HG03558 (cell line): Measurements from ENCODE around the gene LATS2.

ENCODE experiments used
- ATAC-seq: cut with Tn5 transposase; IDR thresholded peaks from one replicate; pipeline ENCODE4 v1.9.1; 2021; ENCODE audit warnings: moderate number of reproducible peaks; ENCODE audit not compliant: unreplicated experiment; ENCODE audit errors: extremely low read depth

The LATS2 gene

GRCh38 chr13:21048901-21049698, 12.3 kb downstream of the LATS2 start:
- no peak for ATAC-seq

- no peak for ATAC-seq
Measured at GRCh38 chr13:21047591-21048282, 13.6 kb downstream of the LATS2 start.

GRCh38 chr13:21047087-21047486, 14.3 kb downstream of the LATS2 start:
- no peak for ATAC-seq

- no peak for ATAC-seq
Measured at GRCh38 chr13:21046203-21046602, 15.2 kb downstream of the LATS2 start.

GRCh38 chr13:21045100-21045499, 16.3 kb downstream of the LATS2 start:
- ATAC-seq, result no peak

GRCh38 chr13:21043898-21044297, 17.5 kb downstream of the LATS2 start:
- no peak for ATAC-seq

- no peak for ATAC-seq
Measured at GRCh38 chr13:21040120-21040826, 21.1 kb downstream of the LATS2 start.

- ATAC-seq, result no peak
Measured at GRCh38 chr13:21039097-21039800, 22.1 kb downstream of the LATS2 start.

- no peak for ATAC-seq
Measured at GRCh38 chr13:21037656-21038055, 23.7 kb downstream of the LATS2 start.

GRCh38 chr13:21035498-21035897, 25.9 kb downstream of the LATS2 start:
- ATAC-seq, result no peak

- no peak for ATAC-seq
Measured at GRCh38 chr13:21034603-21035191, 26.7 kb downstream of the LATS2 start.

GRCh38 chr13:21033856-21034602, 27.4 kb downstream of the LATS2 start:
- no peak for ATAC-seq

GRCh38 chr13:21033212-21033840, 28.1 kb downstream of the LATS2 start:
- no peak for ATAC-seq

- ATAC-seq, result no peak
Measured at GRCh38 chr13:21032656-21033055, 28.7 kb downstream of the LATS2 start.

GRCh38 chr13:21031594-21032275, 29.7 kb downstream of the LATS2 start:
- no peak for ATAC-seq

- no peak for ATAC-seq
Measured at GRCh38 chr13:21025539-21025938, 35.8 kb downstream of the LATS2 start.

- ATAC-seq, result no peak
Measured at GRCh38 chr13:21022056-21022979, 39.1 kb downstream of the LATS2 start.
